Measurements from ENCODE around the gene SLC17A7. TPM values are rescaled to one million over a fixed set of nuclear protein-coding genes. Genes with fewer than 3 reads are reported as not detected.
A peak's percentile ranks its signal among the peaks of the same experiment; 100 is the strongest.

The SLC17A7 gene
- total and polyA plus RNA-seq, 9 donors: 0.15 to 2.5 (median 0.19) TPM; not detected in 2

- Histone ChIP-seq H3K4me3 (peak overlapping the region; percentile 27), H3K27ac (peak overlapping the region in 1 of 2 donors; percentile 51), H3K27me3 (no peaks in the 10 kb centered on the region), H3K4me1 (ENCODE audit: insufficient read depth) (peaks cover 9% of the 10 kb centered on the region), H3K9me3 (no peaks in the 10 kb centered on the region), H3K36me3 (no peaks in the 10 kb centered on the region)
- WGBS, 3 donors: 59 to 64% (median 61%) methylated on average over 23 of the region's 23 CpGs
- intact Hi-C loops (cut with DNase I): loop anchor here in 1 of 4 donors (10.0 kb wide), 1 partner anchor 188 kb away; the partner anchor contains the start of gene PRMT1
- TF ChIP-seq EP300 (IDR thresholded peaks at IDR 0.05): no peak
- no peak for TF ChIP-seq CTCF (IDR thresholded peaks at IDR 0.05)
- no peak for TF ChIP-seq POLR2A (IDR thresholded peaks at IDR 0.05)
- no peak for DNase-seq
Measured at GRCh38 chr19:49486710-49487276, 45.5 kb upstream of the SLC17A7 start.

GRCh38 chr19:49486232-49486631 is 44.9 kb upstream of the SLC17A7 start:
- Histone ChIP-seq H3K36me3 (no peaks in the 10 kb centered on the region), H3K27ac (no peak overlapping the region), H3K4me3 (no peak overlapping the region), H3K27me3 (no peaks in the 10 kb centered on the region), H3K9me3 (no peaks in the 10 kb centered on the region), H3K4me1 (ENCODE audit: insufficient read depth) (peaks cover 9% of the 10 kb centered on the region)
- intact Hi-C loops (cut with DNase I): loop anchor here in 1 of 4 donors (10.0 kb wide), 1 partner anchor 189 kb away; the partner anchor contains the start of gene PRMT1
- no peak for TF ChIP-seq EP300 (IDR thresholded peaks at IDR 0.05)
- TF ChIP-seq POLR2A (IDR thresholded peaks at IDR 0.05): no peak
- no peak for TF ChIP-seq CTCF (IDR thresholded peaks at IDR 0.05)
- WGBS, 3 donors: 84 to 87% (median 85%) methylated on average over 7 of the region's 7 CpGs
- DNase-seq: no peak

GRCh38 chr19:49481020-49481683 is 39.8 kb upstream of the SLC17A7 start:
- 85 to 87% (median 87%) methylated on average over 7 of the region's 7 CpGs for WGBS, 3 donors
- no peak overlapping the region for H3K27ac ChIP-seq
- DNase-seq: no peak
- H3K9me3 ChIP-seq: no peaks in the 10 kb centered on the region
- H3K4me1 ChIP-seq (ENCODE audit: insufficient read depth): no peaks in the 10 kb centered on the region
- intact Hi-C loops (cut with DNase I): loop anchor here in 1 of 4 donors (10.0 kb wide), 1 partner anchor 194 kb away; the partner anchor contains the start of gene PRMT1
- H3K36me3 ChIP-seq: no peaks in the 10 kb centered on the region
- H3K27me3 ChIP-seq: no peaks in the 10 kb centered on the region
- TF ChIP-seq CTCF (IDR thresholded peaks at IDR 0.05) (no peak), EP300 (IDR thresholded peaks at IDR 0.05) (no peak), POLR2A (IDR thresholded peaks at IDR 0.05) (no peak)
- H3K4me3 ChIP-seq: no peak overlapping the region

GRCh38 chr19:49479975-49480628 is 38.8 kb upstream of the SLC17A7 start:
- Histone ChIP-seq H3K4me3 (no peak overlapping the region), H3K27ac (no peak overlapping the region), H3K36me3 (no peaks in the 10 kb centered on the region), H3K4me1 (ENCODE audit: insufficient read depth) (no peaks in the 10 kb centered on the region), H3K27me3 (no peaks in the 10 kb centered on the region), H3K9me3 (no peaks in the 10 kb centered on the region)
- TF ChIP-seq CTCF (IDR thresholded peaks at IDR 0.05): no peak
- DNase-seq: no peak
- 90 to 95% (median 90%) methylated on average over 14 of the region's 14 CpGs for WGBS, 3 donors
- intact Hi-C loops (cut with DNase I): loop anchor here in 2 of 4 donors (10.0 kb wide), 2 partner anchors 195 to 205 kb away; partner anchors contain the start of genes ADM5 (in 1 of the 2) and PRMT1 (in 1 of the 2)

All from ovary (tissue), 9 donors.